Amygdala (tissue), 56 donors: Measurements from ENCODE around the gene PXDN.

Experiments used
- DNase-seq, 56 donors: peaks; one replicate each; lab custom pipeline; 2025; lab: John Stamatoyannopoulos, UW

The PXDN gene

GRCh38 chr2:1656326-1656960 is 87.9 kb downstream of the PXDN start:
- DNase-seq = no peak

- DNase-seq = no peak
These were observed 88.9 kb downstream of the PXDN start for GRCh38 chr2:1655461-1655860.

GRCh38 chr2:1654696-1655374 is 89.5 kb downstream of the PXDN start:
- no peak for DNase-seq

GRCh38 chr2:1653956-1654695 is 90.2 kb downstream of the PXDN start:
- no peak for DNase-seq

- DNase-seq = peak in 2 of 56 donors; percentile 19 to 41
These were observed 92.1 kb downstream of the PXDN start for GRCh38 chr2:1652034-1652790.

- DNase-seq = no peak
These were observed 92.9 kb downstream of the PXDN start for GRCh38 chr2:1651121-1652033.

GRCh38 chr2:1650085-1650872 is 94.0 kb downstream of the PXDN start:
- DNase-seq = no peak

- DNase-seq = no peak
These were observed 94.9 kb downstream of the PXDN start for GRCh38 chr2:1649103-1650084.

- no peak for DNase-seq
These were observed 95.8 kb downstream of the PXDN start for GRCh38 chr2:1648241-1649102.

- DNase-seq = no peak
These were observed 96.7 kb downstream of the PXDN start for GRCh38 chr2:1647417-1648240.

GRCh38 chr2:1645761-1646476 is 98.4 kb downstream of the PXDN start:
- no peak for DNase-seq

GRCh38 chr2:1644427-1644826 is 99.9 kb downstream of the PXDN start:
- DNase-seq = no peak

GRCh38 chr2:1642993-1643619 is 101.2 kb downstream of the PXDN start:
- no peak for DNase-seq

- no peak for DNase-seq
These were observed 102.1 kb downstream of the PXDN start for GRCh38 chr2:1642066-1642861.
